ENCODE data around the gene EIF5B. TPM values are rescaled to one million over a fixed set of nuclear protein-coding genes. Genes with fewer than 3 reads are reported as not detected.

Gene EIF5B
- total RNA-seq, 1 experiment from 2014 or later = 49.0 TPM

DNA sequence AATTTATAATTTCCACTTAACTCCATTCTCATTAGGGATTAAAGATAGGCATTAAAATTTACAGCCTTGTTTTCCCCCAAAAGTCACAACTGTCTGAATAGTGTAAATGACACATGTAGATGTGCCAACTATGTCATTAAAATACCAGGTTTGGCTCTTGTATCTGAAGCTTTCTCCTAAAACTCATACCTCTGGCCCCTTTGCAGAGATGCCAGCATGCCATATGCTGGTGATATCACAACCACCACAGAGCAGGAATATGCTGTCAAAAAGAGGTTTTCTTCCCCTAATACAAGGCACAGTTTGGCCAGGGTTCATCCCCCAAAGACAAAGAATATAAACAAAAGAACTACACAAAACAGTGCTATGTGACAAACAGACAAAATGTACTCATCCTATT lies 87.2 kb downstream of the EIF5B start:
- Histone ChIP-seq H3K9me3 (ENCODE audit: control insufficient read depth, insufficient read depth, low read depth, low read length) (no peaks in the 10 kb centered on the region), H3K27me3 (ENCODE audit: control insufficient read depth, insufficient read depth, low read length) (no peaks in the 10 kb centered on the region), H3K27ac (ENCODE audit: low read length) (no peak overlapping the region), H3K4me1 (ENCODE audit: control insufficient read depth, insufficient read depth, low read length) (no peaks in the 10 kb centered on the region), H3K36me3 (ENCODE audit: control insufficient read depth, insufficient read depth, low read length) (peaks cover 19% of the 10 kb centered on the region; the same call in 1 of the 2 replicates), H3K4me3 (ENCODE audit: low read depth in 2 of 2, low read length in 2 of 2) (no peak overlapping the region)
- ATAC-seq = no peak
- ChIA-PET CTCF (no interaction called here), POLR2A (no interaction called here)
- DNase-seq (ENCODE audit: low read depth, low spot score) = no peak
- intact Hi-C loops (cut with micrococcal nuclease; ENCODE audit: unreplicated experiment) = no loop called here
- in situ Hi-C loops (cut with HindIII; ENCODE audit: low pct_unique_long_range_greater_than_20kb, low sequenced_read_pairs) = no loop called here
- BruUV-seq (replicated peaks) = no TSS peak
- TF ChIP-seq SIN3A (IDR thresholded peaks at IDR 0.05; ENCODE audit: borderline replicate concordance, insufficient read depth, low read depth, low read length) (no peak), POLR2AphosphoS5 (IDR thresholded peaks at IDR 0.05; ENCODE audit: low read depth, low read length) (no peak), TCF7L2 (IDR thresholded peaks at IDR 0.05; ENCODE audit: low read depth, low read length) (no peak)
- TF ChIP-seq, protein P1, sequence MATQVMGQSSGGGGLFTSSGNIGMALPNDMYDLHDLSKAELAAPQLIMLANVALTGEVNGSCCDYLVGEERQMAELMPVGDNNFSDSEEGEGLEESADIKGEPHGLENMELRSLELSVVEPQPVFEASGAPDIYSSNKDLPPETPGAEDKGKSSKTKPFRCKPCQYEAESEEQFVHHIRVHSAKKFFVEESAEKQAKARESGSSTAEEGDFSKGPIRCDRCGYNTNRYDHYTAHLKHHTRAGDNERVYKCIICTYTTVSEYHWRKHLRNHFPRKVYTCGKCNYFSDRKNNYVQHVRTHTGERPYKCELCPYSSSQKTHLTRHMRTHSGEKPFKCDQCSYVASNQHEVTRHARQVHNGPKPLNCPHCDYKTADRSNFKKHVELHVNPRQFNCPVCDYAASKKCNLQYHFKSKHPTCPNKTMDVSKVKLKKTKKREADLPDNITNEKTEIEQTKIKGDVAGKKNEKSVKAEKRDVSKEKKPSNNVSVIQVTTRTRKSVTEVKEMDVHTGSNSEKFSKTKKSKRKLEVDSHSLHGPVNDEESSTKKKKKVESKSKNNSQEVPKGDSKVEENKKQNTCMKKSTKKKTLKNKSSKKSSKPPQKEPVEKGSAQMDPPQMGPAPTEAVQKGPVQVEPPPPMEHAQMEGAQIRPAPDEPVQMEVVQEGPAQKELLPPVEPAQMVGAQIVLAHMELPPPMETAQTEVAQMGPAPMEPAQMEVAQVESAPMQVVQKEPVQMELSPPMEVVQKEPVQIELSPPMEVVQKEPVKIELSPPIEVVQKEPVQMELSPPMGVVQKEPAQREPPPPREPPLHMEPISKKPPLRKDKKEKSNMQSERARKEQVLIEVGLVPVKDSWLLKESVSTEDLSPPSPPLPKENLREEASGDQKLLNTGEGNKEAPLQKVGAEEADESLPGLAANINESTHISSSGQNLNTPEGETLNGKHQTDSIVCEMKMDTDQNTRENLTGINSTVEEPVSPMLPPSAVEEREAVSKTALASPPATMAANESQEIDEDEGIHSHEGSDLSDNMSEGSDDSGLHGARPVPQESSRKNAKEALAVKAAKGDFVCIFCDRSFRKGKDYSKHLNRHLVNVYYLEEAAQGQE (IDR thresholded peaks at IDR 0.05; ENCODE audit: insufficient read depth in 1 of 2, low read depth in 2 of 2, low read length in 1 of 2) = no peak
- TF ChIP-seq, protein P2, sequence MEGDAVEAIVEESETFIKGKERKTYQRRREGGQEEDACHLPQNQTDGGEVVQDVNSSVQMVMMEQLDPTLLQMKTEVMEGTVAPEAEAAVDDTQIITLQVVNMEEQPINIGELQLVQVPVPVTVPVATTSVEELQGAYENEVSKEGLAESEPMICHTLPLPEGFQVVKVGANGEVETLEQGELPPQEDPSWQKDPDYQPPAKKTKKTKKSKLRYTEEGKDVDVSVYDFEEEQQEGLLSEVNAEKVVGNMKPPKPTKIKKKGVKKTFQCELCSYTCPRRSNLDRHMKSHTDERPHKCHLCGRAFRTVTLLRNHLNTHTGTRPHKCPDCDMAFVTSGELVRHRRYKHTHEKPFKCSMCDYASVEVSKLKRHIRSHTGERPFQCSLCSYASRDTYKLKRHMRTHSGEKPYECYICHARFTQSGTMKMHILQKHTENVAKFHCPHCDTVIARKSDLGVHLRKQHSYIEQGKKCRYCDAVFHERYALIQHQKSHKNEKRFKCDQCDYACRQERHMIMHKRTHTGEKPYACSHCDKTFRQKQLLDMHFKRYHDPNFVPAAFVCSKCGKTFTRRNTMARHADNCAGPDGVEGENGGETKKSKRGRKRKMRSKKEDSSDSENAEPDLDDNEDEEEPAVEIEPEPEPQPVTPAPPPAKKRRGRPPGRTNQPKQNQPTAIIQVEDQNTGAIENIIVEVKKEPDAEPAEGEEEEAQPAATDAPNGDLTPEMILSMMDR (IDR thresholded peaks at IDR 0.05) = no peak

DNA sequence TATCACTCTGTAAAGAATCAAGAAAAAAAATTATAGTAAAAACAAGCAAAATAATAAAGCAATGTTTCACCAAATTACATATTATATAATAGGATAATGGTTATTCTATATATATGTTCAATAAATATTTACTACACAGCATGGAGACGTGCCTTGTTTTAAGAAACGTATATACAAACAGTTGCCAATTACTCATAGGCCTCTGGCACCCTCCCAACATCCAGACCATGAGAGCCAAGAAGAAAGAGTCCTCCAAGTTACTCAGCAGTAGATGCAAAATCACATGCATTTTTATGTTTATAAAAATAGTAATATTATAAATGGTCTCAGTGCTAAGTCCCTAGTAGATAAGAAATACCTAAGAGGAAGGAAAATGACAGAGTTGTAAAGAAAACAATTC lies 87.8 kb downstream of the EIF5B start:
- POLR2A ChIA-PET = no interaction called here
- no peaks in the 10 kb centered on the region for H3K4me1 ChIP-seq (ENCODE audit: control insufficient read depth, insufficient read depth, low read length)
- TF ChIP-seq TCF7L2 (IDR thresholded peaks at IDR 0.05; ENCODE audit: low read depth, low read length) (no peak), POLR2AphosphoS5 (IDR thresholded peaks at IDR 0.05; ENCODE audit: low read depth, low read length) (no peak), SIN3A (IDR thresholded peaks at IDR 0.05; ENCODE audit: borderline replicate concordance, insufficient read depth, low read depth, low read length) (no peak)
- TF ChIP-seq, protein P1 (IDR thresholded peaks at IDR 0.05; ENCODE audit: insufficient read depth in 1 of 2, low read depth in 2 of 2, low read length in 1 of 2) = no peak
- TF ChIP-seq, protein P2 (IDR thresholded peaks at IDR 0.05) = no peak
- no peaks in the 10 kb centered on the region for H3K9me3 ChIP-seq (ENCODE audit: control insufficient read depth, insufficient read depth, low read depth, low read length)
- in situ Hi-C loops (cut with HindIII; ENCODE audit: low pct_unique_long_range_greater_than_20kb, low sequenced_read_pairs) (no loop called here), intact Hi-C loops (cut with micrococcal nuclease; ENCODE audit: unreplicated experiment) (no loop called here)
- no peak overlapping the region for H3K27ac ChIP-seq (ENCODE audit: low read length)
- H3K36me3 ChIP-seq (ENCODE audit: control insufficient read depth, insufficient read depth, low read length) = peaks cover 24% of the 10 kb centered on the region; the same call in 1 of the 2 replicates
- no peaks in the 10 kb centered on the region for H3K27me3 ChIP-seq (ENCODE audit: control insufficient read depth, insufficient read depth, low read length)
- CTCF ChIA-PET = no interaction called here
- BruUV-seq (replicated peaks) = no TSS peak
- no peak for ATAC-seq
- H3K4me3 ChIP-seq (ENCODE audit: low read depth in 2 of 2, low read length in 2 of 2) = no peak overlapping the region
- no peak for DNase-seq (ENCODE audit: low read depth, low spot score)

Data from Panc1 (cell line).